ENCODE measurements around the gene HELZ. TPM values are rescaled to one million over a fixed set of nuclear protein-coding genes. Genes with fewer than 3 reads are reported as not detected.

HELZ gene
- total and polyA plus RNA-seq, 4 donors: 3.8 to 69.2 (median 25.7) TPM

GRCh38 chr17:67171560-67171959 lies 73.4 kb downstream of the HELZ start:
- no peak overlapping the region for H3K4me3 ChIP-seq (ENCODE audit: low read depth in 1 of 3, low read length in 3 of 3)
- no peaks in the 10 kb centered on the region for H3K9me3 ChIP-seq (ENCODE audit: control insufficient read depth in 4 of 4, low read length in 3 of 4)
- H3K4me1 ChIP-seq (ENCODE audit: control insufficient read depth in 4 of 4, insufficient read depth in 4 of 4, low read length in 3 of 4): no peaks in the 10 kb centered on the region
- peaks cover 2 to 27% (median 13%) of the 10 kb centered on the region in 4 donors for H3K36me3 ChIP-seq (ENCODE audit: control insufficient read depth in 4 of 4, insufficient read depth in 3 of 4, low read depth in 1 of 4, low read length in 3 of 4)
- TF ChIP-seq EGR1 (IDR thresholded peaks at IDR 0.05; ENCODE audit: low read depth in 2 of 2) (no peak), TAF1 (conservative IDR thresholded peaks at IDR 0.05) (no peak), RAD21 (IDR thresholded peaks at IDR 0.05) (no peak), YY1 (IDR thresholded peaks at IDR 0.05) (no peak), MAX (IDR thresholded peaks at IDR 0.05) (no peak), GABPA (IDR thresholded peaks at IDR 0.05 in 1 of 2, conservative IDR thresholded peaks at IDR 0.05 in 1 of 2) (no peak), FOXA2 (IDR thresholded peaks at IDR 0.05) (no peak), HNF4A (conservative IDR thresholded peaks at IDR 0.05) (no peak), JUND (IDR thresholded peaks at IDR 0.05) (no peak), NR2F2 (IDR thresholded peaks at IDR 0.05) (no peak), HNF4G (IDR thresholded peaks at IDR 0.05) (no peak), FOXA1 (IDR thresholded peaks at IDR 0.05) (no peak), CTCF (IDR thresholded peaks at IDR 0.05; ENCODE audit: low read depth, low read length, missing input control) (no peak), REST (IDR thresholded peaks at IDR 0.05) (no peak), RXRA (IDR thresholded peaks at IDR 0.05) (no peak), ATF3 (IDR thresholded peaks at IDR 0.05) (no peak), ZBTB33 (IDR thresholded peaks at IDR 0.05) (no peak), SP1 (IDR thresholded peaks at IDR 0.05) (no peak)
- no peaks in the 10 kb centered on the region for H3K27me3 ChIP-seq (ENCODE audit: control insufficient read depth in 4 of 4, insufficient read depth in 4 of 4, low read length in 3 of 4)
- WGBS: 88% methylated on average over 4 of the region's 4 CpGs
- no peak overlapping the region for H3K9ac ChIP-seq (ENCODE audit: low read depth in 1 of 2, low read length in 2 of 2)
- H3K27ac ChIP-seq (ENCODE audit: low read depth in 1 of 2, low read length in 2 of 2): no peak overlapping the region
- no peak for DNase-seq (ENCODE audit: low spot score)
